HG02885 (cell line): ENCODE results near the gene CPSF4L.

ENCODE experiments used
- ATAC-seq: cut with Tn5 transposase; IDR thresholded peaks from one replicate; pipeline ENCODE4 v1.9.1; 2021; ENCODE audit warnings: mild to moderate bottlenecking; ENCODE audit not compliant: unreplicated experiment, poor library complexity

The CPSF4L gene

DNA sequence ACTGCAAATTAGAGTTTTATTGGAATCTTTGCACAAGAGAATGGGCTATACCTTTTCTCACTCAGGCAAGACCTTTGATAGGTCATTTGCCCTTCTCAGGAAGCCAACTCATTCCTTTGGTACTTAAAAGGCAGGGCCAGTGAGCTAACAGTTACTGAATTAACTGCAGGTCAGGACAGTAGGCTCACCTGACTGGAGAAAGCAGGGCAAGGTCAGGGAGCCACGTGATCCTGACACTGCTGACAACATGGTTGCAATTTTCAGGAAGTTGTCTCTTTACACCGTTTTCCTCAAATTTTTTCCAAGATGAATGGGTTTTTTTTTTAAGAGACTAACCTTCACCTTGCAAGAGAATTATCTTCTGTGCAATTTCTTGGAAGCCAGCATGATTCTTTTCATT, 21.1 kb downstream of the CPSF4L start:
- ATAC-seq: no peak

DNA sequence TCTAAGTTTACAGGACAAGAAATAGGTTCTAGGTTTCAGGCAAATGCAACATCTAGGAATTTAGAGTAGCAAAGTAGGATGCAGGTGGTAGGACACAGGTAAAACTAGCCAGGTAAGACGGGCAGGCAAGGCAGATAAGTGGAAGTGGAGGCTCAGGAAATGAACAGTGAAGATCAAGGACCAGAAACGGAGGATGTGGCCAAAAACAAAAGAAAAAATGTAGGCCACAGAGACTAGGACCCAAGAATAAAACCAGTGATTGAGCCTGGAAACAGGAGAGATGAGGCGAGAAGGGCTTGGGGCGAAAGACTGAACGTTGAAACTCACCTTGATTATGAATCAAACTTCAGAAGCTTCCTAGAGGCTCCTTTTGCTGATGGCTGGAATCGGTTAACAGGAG, 24.0 kb downstream of the CPSF4L start:
- no peak for ATAC-seq

DNA sequence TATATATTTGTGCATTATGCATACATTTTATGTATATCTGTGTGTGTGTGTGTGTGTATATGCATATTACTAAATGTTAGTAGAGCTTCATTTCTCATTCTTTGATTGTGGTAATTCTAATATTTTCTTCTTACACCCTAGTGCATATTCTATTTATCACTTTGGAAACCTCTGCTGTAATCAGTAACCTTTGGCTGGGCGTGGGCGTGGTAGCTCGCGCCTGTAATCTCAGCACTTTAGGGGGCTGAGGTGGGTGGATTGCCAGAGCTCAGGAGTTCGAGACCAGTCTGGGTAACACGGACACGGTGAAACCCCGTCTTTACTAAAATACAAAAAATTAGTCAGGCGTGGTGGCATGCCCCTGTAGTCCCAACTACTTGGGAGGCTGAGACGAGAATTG, 26.9 kb downstream of the CPSF4L start:
- ATAC-seq: no peak

DNA sequence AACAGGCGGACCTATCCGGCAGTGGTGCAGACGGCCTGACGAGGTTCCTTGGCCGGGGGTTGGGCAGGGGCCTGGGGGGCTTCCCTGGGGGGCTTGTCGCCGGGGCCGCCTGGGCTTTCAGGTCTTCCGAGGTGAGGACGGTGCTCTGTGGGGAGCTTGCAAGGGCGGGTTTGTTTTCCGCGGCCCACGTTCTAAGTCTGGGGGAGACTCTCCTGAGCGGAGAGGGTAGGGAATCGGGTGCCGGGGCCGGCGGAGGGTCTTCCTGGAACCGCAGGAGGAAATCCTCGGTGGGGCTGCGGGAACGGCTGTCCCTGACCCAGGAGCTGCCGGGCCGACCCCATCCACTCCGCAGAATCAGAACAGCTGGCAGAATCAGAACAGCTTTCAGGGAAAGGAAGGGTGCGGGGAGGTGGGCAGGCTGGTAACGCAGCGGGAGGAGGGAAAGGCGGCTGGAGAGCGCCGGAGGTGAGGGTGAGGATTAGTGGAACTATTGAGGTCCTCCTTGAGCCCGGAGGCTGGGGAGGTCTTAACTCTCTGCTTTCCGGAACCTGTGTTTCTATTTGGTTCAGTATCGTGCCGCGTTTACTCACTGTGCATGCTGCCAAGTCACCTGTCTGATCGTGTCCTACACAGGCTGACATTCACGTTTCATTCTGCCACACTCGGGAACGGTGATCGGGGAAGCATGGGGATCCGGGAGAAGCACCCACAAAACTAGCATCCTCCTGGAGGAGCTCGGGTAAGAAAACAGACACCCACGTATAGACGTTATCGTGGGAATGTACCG, 28.9 kb downstream of the CPSF4L start:
- ATAC-seq: peak; percentile 18

DNA sequence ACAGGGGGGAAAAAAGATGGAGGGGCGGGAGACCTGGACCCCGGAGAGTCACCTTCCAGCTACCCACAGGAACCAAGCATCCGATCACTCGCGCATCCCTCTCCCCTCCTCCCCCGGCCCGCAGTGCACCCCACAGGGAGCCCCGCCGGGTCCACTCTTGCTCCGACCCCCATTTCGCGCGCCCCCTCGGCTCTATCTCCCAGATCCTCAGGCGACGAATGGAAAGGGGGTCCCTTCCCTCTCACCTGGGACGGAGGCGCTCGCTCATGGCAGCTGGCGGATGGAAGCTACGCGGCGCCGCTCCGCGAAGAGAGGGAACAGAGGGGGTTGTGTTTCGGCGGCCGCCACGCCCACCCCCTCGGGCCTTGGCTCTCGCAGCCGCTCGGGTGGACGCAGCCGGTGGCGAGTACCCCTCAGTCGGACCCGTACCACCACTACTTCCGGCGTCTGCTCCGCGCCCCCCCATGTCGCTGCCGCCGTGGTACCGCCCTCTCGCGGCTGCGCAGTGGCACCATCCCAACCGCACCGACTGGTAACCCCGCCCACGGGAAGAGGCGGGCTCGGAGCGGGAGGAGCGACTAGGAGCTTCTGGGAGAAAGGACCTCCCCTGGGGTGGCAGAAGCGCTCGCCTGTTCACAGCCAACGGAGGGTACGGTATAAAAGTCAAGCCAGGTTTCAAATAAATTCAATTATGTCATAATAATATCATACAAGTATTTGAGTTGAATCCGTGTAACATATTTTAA, 29.7 kb downstream of the CPSF4L start:
- peak; percentile 81 for ATAC-seq

- no peak for ATAC-seq
Observed at GRCh38 chr17:73231395-73231794, 30.3 kb downstream of the CPSF4L start.

DNA sequence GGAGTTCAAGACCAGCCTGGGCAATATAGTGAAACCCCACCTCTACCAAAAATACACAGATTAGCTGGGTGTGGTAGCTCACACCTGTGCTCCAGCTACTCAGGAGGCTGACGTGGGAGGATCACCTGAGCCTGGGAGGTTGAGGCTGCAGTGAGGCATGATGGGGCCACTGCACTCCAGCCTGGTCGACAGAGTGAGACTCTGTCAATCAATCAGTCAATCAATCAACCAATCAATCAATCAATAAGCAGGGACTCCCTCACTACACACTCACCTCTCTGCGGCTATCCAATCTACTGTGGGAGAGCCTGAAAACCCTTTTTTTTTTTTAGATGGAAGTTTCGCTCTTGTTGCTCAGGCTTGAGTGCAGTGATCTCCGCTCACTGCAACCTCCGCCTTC, 31.6 kb downstream of the CPSF4L start:
- ATAC-seq: no peak

- peak; percentile 38 for ATAC-seq
Observed at GRCh38 chr17:73228748-73229236, 32.9 kb downstream of the CPSF4L start.

DNA sequence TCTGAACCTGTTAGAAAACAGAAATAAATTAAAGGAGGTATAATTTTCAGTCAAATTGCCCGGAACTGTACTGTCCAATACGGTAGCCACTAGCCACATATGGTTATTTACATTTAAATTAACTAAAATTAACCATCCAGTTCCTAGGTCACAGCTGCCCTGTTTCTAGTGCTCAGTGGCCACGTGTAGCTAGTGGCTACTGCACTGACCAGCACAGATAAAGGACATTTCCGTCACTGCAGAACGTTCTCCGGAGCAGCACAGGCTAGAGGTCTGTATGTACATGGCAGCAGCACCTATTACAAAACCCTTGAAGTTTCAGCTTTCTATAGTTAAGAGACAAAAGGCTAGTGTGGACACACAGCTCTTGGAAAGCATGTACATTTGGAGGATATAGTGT, 33.7 kb downstream of the CPSF4L start:
- ATAC-seq: no peak

- no peak for ATAC-seq
Observed at GRCh38 chr17:73227379-73227778, 34.3 kb downstream of the CPSF4L start.

- no peak for ATAC-seq
Observed at GRCh38 chr17:73226556-73227172, 35.0 kb downstream of the CPSF4L start.

DNA sequence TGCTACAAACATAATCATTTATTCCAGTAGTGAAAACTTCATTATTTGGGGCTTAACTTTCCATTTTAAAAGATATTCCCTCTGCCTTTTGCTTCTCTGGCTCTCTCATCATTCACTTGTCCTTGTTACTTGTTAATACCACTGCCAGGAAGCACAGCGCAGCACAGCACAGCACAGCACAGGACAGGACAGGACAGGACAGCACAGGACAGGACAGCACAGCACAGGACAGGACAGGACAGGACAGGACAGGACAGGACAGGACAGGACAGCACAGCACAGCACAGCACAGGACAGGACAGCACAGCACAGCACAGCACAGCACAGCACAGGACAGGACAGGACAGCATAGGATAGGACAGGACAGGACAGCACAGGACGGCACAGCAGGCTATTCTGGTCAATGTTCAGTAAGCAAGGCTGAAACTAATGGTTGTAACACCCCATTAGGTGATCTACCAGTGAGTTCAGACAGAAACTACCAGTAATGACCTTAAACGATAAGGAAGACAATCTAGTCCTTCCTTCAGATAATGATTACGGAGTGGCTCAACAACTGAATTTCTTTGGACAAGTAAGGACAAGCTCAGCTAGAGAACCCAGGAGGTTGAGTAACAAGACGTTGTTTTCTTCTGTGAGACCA, 36.9 kb downstream of the CPSF4L start:
- no peak for ATAC-seq

- ATAC-seq: no peak
Observed at GRCh38 chr17:73224237-73224636, 37.4 kb downstream of the CPSF4L start.

- no peak for ATAC-seq
Observed at GRCh38 chr17:73223626-73224230, 38.0 kb downstream of the CPSF4L start.

GRCh38 chr17:73215447-73215846, 46.2 kb downstream of the CPSF4L start:
- no peak for ATAC-seq

GRCh38 chr17:73214851-73215250, 46.8 kb downstream of the CPSF4L start:
- no peak for ATAC-seq

GRCh38 chr17:73214008-73214407, 47.7 kb downstream of the CPSF4L start:
- ATAC-seq: no peak

DNA sequence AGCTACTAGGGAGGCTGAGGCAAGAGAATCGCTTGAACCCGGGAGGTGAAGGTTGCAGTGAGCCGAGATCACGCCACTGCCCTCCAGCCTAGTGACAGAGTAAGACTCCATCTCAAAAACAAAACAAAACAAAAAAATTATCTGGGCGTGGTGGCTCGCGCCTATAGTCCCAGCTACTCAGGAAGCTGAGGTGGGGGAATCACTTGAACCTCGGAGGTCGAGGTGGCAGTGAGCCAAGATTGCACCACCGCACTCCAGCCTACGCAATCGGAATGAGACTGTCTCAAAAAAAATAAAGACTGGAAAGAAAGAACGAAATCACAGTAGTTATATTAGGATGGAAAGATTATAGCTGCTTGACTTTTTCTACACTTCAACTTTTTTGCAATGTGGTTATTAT, 49.9 kb downstream of the CPSF4L start:
- no peak for ATAC-seq

GRCh38 chr17:73210002-73210678, 51.5 kb downstream of the CPSF4L start:
- no peak for ATAC-seq

DNA sequence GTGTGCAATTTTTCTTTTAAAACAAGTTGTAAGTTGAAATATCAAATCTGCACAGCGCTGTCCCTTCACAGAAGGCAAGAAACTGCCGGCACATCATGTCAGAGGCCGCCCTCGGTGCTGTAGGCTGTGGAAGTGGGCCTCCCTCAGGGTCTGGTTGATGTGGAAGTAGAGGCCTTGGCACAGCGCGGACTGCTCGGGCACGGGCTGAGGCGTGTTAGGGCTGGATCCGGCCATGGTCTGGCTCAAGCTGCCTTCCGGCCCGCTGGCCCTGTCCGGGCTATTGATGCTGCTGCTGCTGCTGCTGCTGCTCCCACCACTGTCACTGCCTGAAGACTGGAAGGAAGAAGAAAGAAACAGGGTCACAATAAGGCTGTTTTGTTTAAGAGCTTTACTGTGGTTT, 52.2 kb downstream of the CPSF4L start:
- no peak for ATAC-seq
